ENCODE measurements around the gene RPL13. TPM values are rescaled to one million over a fixed set of nuclear protein-coding genes. Genes with fewer than 3 reads are reported as not detected.

The RPL13 gene
- total RNA-seq, 2 experiments from 2014 or later, result 3,056 to 3,151 TPM

DNA sequence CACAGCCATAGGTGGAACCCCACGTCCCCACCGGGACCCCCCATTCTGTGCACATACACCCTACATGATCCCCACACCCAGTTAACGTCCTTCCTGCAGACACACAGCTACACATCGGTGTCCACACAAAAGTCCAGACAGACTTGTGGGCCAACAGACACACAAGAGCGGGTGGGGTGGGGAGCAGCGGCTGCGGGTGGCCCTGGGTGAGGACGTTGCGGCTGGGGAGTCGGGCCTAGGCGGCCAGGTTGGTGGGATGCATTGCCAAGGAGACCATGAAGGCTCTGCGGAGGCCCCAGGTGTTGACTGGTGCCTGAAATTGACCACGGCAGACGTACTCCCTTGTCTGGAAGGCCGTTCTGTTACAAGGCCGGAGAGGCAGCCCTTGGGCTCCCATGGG is 44.3 kb downstream of the RPL13 start:
- Mint-ChIP-seq H3K27ac (no peak overlapping the region), H3K36me3 (ENCODE audit: low read depth) (no peaks in the 10 kb centered on the region), H3K9me3 (no peaks in the 10 kb centered on the region), H3K27me3 (no peaks in the 10 kb centered on the region), H3K4me3 (no peak overlapping the region), H3K4me1 (ENCODE audit: low read depth) (peaks cover 12% of the 10 kb centered on the region)
- POLR2A ChIA-PET, result interaction anchor here (0.5 kb wide), 1 partner anchor 9 kb away, joined by 4 read pairs; the partner anchor contains the start of gene DPEP1
- no peak for ATAC-seq
- TF ChIP-seq, protein P1, sequence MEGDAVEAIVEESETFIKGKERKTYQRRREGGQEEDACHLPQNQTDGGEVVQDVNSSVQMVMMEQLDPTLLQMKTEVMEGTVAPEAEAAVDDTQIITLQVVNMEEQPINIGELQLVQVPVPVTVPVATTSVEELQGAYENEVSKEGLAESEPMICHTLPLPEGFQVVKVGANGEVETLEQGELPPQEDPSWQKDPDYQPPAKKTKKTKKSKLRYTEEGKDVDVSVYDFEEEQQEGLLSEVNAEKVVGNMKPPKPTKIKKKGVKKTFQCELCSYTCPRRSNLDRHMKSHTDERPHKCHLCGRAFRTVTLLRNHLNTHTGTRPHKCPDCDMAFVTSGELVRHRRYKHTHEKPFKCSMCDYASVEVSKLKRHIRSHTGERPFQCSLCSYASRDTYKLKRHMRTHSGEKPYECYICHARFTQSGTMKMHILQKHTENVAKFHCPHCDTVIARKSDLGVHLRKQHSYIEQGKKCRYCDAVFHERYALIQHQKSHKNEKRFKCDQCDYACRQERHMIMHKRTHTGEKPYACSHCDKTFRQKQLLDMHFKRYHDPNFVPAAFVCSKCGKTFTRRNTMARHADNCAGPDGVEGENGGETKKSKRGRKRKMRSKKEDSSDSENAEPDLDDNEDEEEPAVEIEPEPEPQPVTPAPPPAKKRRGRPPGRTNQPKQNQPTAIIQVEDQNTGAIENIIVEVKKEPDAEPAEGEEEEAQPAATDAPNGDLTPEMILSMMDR (IDR thresholded peaks at IDR 0.05), result no peak
- intact Hi-C loops (cut with micrococcal nuclease), result no loop called here
- no peak for DNase-seq
- CTCF ChIA-PET, result no interaction called here

DNA sequence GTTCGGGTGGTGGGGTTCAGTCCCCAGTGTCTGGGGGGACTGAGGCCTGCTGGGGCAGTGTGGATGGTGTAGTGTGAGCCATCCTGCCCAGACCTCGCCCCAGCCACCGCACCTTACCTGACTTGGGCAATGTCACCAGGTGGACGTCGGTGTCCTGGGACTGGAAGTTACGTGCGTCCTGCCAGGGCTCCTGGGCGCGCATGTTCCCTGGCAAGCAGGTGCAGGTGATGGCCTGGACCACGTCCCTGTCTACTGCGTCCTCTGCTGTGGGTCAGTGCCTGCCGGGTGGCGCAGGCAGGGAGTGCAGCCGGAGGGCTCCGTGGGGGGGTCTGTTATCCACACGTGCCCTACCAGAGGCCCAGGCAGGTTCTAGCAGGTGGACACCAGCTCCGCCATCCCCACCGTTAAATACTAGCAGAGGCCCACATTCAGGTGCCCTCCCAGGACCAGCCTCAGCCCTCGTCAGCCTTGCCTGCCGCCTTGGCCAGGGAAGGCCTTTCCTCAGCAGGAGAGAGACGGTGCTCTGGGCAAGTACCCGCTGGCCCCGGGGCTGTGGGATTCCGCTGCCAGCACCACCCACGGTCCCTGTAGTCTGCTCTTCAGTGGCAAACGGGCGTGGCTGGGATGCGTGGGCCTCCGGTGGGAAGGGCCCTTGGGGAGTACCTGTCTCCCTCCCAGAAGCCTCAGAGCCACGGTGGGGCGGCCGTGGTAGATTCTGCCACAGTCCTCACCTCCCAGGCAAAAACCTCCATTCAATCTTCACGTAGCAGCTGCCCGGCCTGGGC is 44.9 kb downstream of the RPL13 start:
- Mint-ChIP-seq H3K9me3 (no peaks in the 10 kb centered on the region), H3K4me3 (no peak overlapping the region), H3K27me3 (no peaks in the 10 kb centered on the region), H3K27ac (no peak overlapping the region), H3K36me3 (ENCODE audit: low read depth) (no peaks in the 10 kb centered on the region), H3K4me1 (ENCODE audit: low read depth) (peaks cover 12% of the 10 kb centered on the region)
- ATAC-seq, result no peak
- ChIA-PET CTCF (no interaction called here), POLR2A (interaction anchor here (0.5 kb wide), 1 partner anchor 8 kb away, joined by 4 read pairs; the partner anchor contains the start of gene DPEP1)
- TF ChIP-seq, protein P1 (IDR thresholded peaks at IDR 0.05), result no peak
- no peak for DNase-seq
- intact Hi-C loops (cut with micrococcal nuclease), result no loop called here

DNA sequence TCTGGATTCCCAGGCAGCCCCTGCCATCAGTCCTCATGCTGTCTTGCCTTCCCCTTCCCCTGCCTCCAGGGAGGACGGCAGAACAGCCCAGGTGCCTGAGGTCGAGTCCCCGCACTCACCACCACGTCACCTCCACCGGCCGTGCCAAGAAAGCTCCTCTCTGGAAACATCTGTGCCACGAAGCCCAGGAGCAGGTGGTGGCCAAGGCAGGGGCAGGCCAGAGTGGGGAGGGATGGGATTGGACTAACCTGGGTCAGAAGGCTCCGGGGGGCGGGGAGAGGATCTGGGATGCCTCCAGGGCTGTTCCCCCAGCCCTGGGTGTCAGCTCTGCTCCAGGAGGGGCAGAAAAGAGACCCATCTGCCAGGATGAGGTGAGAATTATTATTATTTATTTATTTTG is 45.5 kb downstream of the RPL13 start:
- H3K4me3 Mint-ChIP-seq, result no peak overlapping the region
- ATAC-seq (no peak), DNase-seq (no peak)
- H3K4me1 Mint-ChIP-seq (ENCODE audit: low read depth), result peaks cover 12% of the 10 kb centered on the region
- H3K27me3 Mint-ChIP-seq, result no peaks in the 10 kb centered on the region
- H3K9me3 Mint-ChIP-seq, result no peaks in the 10 kb centered on the region
- POLR2A ChIA-PET, result no interaction called here
- no peak overlapping the region for H3K27ac Mint-ChIP-seq
- CTCF ChIA-PET, result no interaction called here
- intact Hi-C loops (cut with micrococcal nuclease), result no loop called here
- no peaks in the 10 kb centered on the region for H3K36me3 Mint-ChIP-seq (ENCODE audit: low read depth)
- TF ChIP-seq, protein P1 (IDR thresholded peaks at IDR 0.05), result no peak

DNA sequence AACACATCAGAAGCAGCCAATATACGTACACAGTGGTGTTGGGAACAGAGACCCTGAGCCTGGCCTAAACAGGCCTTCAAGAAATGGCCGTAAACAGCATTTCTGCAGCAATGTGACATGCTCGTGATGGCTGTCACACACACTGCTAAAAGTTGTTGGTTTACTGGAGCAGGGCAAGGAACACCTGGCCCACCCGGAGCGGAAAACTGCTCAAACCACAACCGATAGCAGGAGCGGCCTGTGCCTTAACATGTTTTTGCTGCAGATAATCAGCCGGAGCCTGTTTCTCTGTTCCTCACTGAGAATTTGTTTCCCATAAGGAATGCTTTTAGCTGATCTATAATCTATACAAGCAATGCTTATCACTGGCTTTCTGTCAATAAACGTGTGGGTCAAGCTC is 47.0 kb downstream of the RPL13 start:
- H3K9me3 Mint-ChIP-seq, result no peaks in the 10 kb centered on the region
- H3K4me1 Mint-ChIP-seq (ENCODE audit: low read depth), result peaks cover 8% of the 10 kb centered on the region
- no peak overlapping the region for H3K27ac Mint-ChIP-seq
- H3K27me3 Mint-ChIP-seq, result no peaks in the 10 kb centered on the region
- no peaks in the 10 kb centered on the region for H3K36me3 Mint-ChIP-seq (ENCODE audit: low read depth)
- ChIA-PET CTCF (interaction anchor here (1.4 kb wide), 1 partner anchor 10 kb away, joined by 3 read pairs; no protein-coding TSS in a partner anchor), POLR2A (interaction anchor here (0.7 kb wide), 1 partner anchor 17 kb away, joined by 3 read pairs; no protein-coding TSS in a partner anchor)
- H3K4me3 Mint-ChIP-seq, result no peak overlapping the region
- no peak for ATAC-seq
- intact Hi-C loops (cut with micrococcal nuclease), result no loop called here
- no peak for DNase-seq
- TF ChIP-seq, protein P1 (IDR thresholded peaks at IDR 0.05), result no peak
